ENCODE measurements around the gene ZGLP1.
"Not testable (repeated sequence)": the region's sequence is repeated elsewhere in the genome, so short reads cannot be mapped to it uniquely, and the experiment has no call there.

GRCh38 chr19:10282043-10282442 is 27.6 kb downstream of the ZGLP1 start:
- TF ChIP-seq CTCF, MAX (IDR thresholded peaks at IDR 0.05; ENCODE audit: low read depth, low read length): not testable (repeated sequence)

All from NB4 (cell line).